ENCODE data around the gene TMEM9. TPM values are rescaled to one million over a fixed set of nuclear protein-coding genes. Genes with fewer than 3 reads are reported as not detected.

The TMEM9 gene
- total RNA-seq, 2 donors from 2014 or later, result 131 to 164 TPM

- no peaks in the 10 kb centered on the region for H3K36me3 ChIP-seq
- H3K27ac ChIP-seq, result no peak overlapping the region
- no peaks in the 10 kb centered on the region for H3K9me3 ChIP-seq
- TF ChIP-seq POLR2AphosphoS5 (IDR thresholded peaks at IDR 0.05) (no peak), CTCF (IDR thresholded peaks at IDR 0.05) (no peak), POLR2A (IDR thresholded peaks at IDR 0.05) (no peak)
- no peak overlapping the region for H3K4me3 ChIP-seq
- H3K4me1 ChIP-seq (replicated peaks), result no peaks in the 10 kb centered on the region
- 78% methylated on average over 2 of the region's 2 CpGs for WGBS
- intact Hi-C loops (cut with DNase I), result no loop called here
- no peak for DNase-seq (ENCODE audit: low spot score)
- no peaks in the 10 kb centered on the region for H3K27me3 ChIP-seq (replicated peaks; ENCODE audit: insufficient read depth)
Measured at GRCh38 chr1:201181726-201182125, 27.5 kb upstream of the TMEM9 start.

- Histone ChIP-seq H3K36me3 (no peaks in the 10 kb centered on the region), H3K27me3 (replicated peaks; ENCODE audit: insufficient read depth) (no peaks in the 10 kb centered on the region), H3K4me1 (replicated peaks) (no peaks in the 10 kb centered on the region), H3K27ac (no peak overlapping the region), H3K4me3 (no peak overlapping the region), H3K9me3 (no peaks in the 10 kb centered on the region)
- TF ChIP-seq POLR2A (IDR thresholded peaks at IDR 0.05), result no peak
- TF ChIP-seq CTCF (IDR thresholded peaks at IDR 0.05), result no peak
- TF ChIP-seq POLR2AphosphoS5 (IDR thresholded peaks at IDR 0.05), result no peak
- intact Hi-C loops (cut with DNase I), result no loop called here
- WGBS, result 83% methylated on average over 1 of the region's 1 CpG
- no peak for DNase-seq (ENCODE audit: low spot score)
Measured at GRCh38 chr1:201181323-201181722, 27.0 kb upstream of the TMEM9 start.

- H3K36me3 ChIP-seq, result no peaks in the 10 kb centered on the region
- intact Hi-C loops (cut with DNase I), result no loop called here
- no peak for DNase-seq (ENCODE audit: low spot score)
- no peaks in the 10 kb centered on the region for H3K9me3 ChIP-seq
- H3K27me3 ChIP-seq (replicated peaks; ENCODE audit: insufficient read depth), result no peaks in the 10 kb centered on the region
- TF ChIP-seq CTCF (IDR thresholded peaks at IDR 0.05) (no peak), POLR2A (IDR thresholded peaks at IDR 0.05) (no peak), POLR2AphosphoS5 (IDR thresholded peaks at IDR 0.05) (no peak)
- no peaks in the 10 kb centered on the region for H3K4me1 ChIP-seq (replicated peaks)
- no peak overlapping the region for H3K27ac ChIP-seq
- WGBS, result 90% methylated on average over 6 of the region's 6 CpGs
- H3K4me3 ChIP-seq, result no peak overlapping the region
Measured at GRCh38 chr1:201180901-201181300, 26.6 kb upstream of the TMEM9 start.

GRCh38 chr1:201180141-201180540 is 25.9 kb upstream of the TMEM9 start:
- H3K4me3 ChIP-seq, result no peak overlapping the region
- H3K27me3 ChIP-seq (replicated peaks; ENCODE audit: insufficient read depth), result no peaks in the 10 kb centered on the region
- TF ChIP-seq POLR2A (IDR thresholded peaks at IDR 0.05), result no peak
- TF ChIP-seq POLR2AphosphoS5 (IDR thresholded peaks at IDR 0.05), result no peak
- no peak for TF ChIP-seq CTCF (IDR thresholded peaks at IDR 0.05)
- no peak for DNase-seq (ENCODE audit: low spot score)
- H3K36me3 ChIP-seq, result no peaks in the 10 kb centered on the region
- H3K4me1 ChIP-seq (replicated peaks), result no peaks in the 10 kb centered on the region
- intact Hi-C loops (cut with DNase I), result no loop called here
- no peak overlapping the region for H3K27ac ChIP-seq
- 42% methylated on average over 1 of the region's 1 CpG for WGBS
- H3K9me3 ChIP-seq, result no peaks in the 10 kb centered on the region

- Histone ChIP-seq H3K36me3 (no peaks in the 10 kb centered on the region), H3K27ac (no peak overlapping the region), H3K4me3 (no peak overlapping the region), H3K4me1 (replicated peaks) (no peaks in the 10 kb centered on the region), H3K9me3 (no peaks in the 10 kb centered on the region), H3K27me3 (replicated peaks; ENCODE audit: insufficient read depth) (no peaks in the 10 kb centered on the region)
- no peak for DNase-seq (ENCODE audit: low spot score)
- no peak for TF ChIP-seq CTCF (IDR thresholded peaks at IDR 0.05)
- TF ChIP-seq POLR2A (IDR thresholded peaks at IDR 0.05), result no peak
- no peak for TF ChIP-seq POLR2AphosphoS5 (IDR thresholded peaks at IDR 0.05)
- intact Hi-C loops (cut with DNase I), result no loop called here
- WGBS, result 64% methylated on average over 3 of the region's 3 CpGs
Measured at GRCh38 chr1:201178718-201179117, 24.4 kb upstream of the TMEM9 start.
